Measurements from ENCODE around the gene SEPTIN7. TPM values are rescaled to one million over a fixed set of nuclear protein-coding genes. Genes with fewer than 3 reads are reported as not detected.
A peak's percentile ranks its signal among the peaks of the same experiment; 100 is the strongest.

Gene SEPTIN7
- total and polyA plus RNA-seq, 2 of the 13 experiments (the other 11 are each of a cell fraction or from before 2014, with no cell fraction given) = 103 to 129 TPM

GRCh38 chr7:35801392-35802101 is 690 bp downstream of the SEPTIN7 start (continued):
- no peak for TF ChIP-seq ZXDC (CRISPR knock-in tag; IDR thresholded peaks at IDR 0.05)
- TF ChIP-seq, protein P1, sequence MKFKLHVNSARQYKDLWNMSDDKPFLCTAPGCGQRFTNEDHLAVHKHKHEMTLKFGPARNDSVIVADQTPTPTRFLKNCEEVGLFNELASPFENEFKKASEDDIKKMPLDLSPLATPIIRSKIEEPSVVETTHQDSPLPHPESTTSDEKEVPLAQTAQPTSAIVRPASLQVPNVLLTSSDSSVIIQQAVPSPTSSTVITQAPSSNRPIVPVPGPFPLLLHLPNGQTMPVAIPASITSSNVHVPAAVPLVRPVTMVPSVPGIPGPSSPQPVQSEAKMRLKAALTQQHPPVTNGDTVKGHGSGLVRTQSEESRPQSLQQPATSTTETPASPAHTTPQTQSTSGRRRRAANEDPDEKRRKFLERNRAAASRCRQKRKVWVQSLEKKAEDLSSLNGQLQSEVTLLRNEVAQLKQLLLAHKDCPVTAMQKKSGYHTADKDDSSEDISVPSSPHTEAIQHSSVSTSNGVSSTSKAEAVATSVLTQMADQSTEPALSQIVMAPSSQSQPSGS (CRISPR knock-in tag; IDR thresholded peaks at IDR 0.05) = no peak
- TF ChIP-seq FOXP1 (IDR thresholded peaks at IDR 0.05) = no peak
- no peak for TF ChIP-seq FOXP1 (CRISPR knock-in tag; IDR thresholded peaks at IDR 0.05)
- TF ChIP-seq, protein P2, sequence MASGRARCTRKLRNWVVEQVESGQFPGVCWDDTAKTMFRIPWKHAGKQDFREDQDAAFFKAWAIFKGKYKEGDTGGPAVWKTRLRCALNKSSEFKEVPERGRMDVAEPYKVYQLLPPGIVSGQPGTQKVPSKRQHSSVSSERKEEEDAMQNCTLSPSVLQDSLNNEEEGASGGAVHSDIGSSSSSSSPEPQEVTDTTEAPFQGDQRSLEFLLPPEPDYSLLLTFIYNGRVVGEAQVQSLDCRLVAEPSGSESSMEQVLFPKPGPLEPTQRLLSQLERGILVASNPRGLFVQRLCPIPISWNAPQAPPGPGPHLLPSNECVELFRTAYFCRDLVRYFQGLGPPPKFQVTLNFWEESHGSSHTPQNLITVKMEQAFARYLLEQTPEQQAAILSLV (CRISPR knock-in tag; IDR thresholded peaks at IDR 0.05; ENCODE audit: borderline replicate concordance) = 0 out of 2 replicates have a peak, but pooled peaks have one; percentile 37
- TF ChIP-seq, protein P3, sequence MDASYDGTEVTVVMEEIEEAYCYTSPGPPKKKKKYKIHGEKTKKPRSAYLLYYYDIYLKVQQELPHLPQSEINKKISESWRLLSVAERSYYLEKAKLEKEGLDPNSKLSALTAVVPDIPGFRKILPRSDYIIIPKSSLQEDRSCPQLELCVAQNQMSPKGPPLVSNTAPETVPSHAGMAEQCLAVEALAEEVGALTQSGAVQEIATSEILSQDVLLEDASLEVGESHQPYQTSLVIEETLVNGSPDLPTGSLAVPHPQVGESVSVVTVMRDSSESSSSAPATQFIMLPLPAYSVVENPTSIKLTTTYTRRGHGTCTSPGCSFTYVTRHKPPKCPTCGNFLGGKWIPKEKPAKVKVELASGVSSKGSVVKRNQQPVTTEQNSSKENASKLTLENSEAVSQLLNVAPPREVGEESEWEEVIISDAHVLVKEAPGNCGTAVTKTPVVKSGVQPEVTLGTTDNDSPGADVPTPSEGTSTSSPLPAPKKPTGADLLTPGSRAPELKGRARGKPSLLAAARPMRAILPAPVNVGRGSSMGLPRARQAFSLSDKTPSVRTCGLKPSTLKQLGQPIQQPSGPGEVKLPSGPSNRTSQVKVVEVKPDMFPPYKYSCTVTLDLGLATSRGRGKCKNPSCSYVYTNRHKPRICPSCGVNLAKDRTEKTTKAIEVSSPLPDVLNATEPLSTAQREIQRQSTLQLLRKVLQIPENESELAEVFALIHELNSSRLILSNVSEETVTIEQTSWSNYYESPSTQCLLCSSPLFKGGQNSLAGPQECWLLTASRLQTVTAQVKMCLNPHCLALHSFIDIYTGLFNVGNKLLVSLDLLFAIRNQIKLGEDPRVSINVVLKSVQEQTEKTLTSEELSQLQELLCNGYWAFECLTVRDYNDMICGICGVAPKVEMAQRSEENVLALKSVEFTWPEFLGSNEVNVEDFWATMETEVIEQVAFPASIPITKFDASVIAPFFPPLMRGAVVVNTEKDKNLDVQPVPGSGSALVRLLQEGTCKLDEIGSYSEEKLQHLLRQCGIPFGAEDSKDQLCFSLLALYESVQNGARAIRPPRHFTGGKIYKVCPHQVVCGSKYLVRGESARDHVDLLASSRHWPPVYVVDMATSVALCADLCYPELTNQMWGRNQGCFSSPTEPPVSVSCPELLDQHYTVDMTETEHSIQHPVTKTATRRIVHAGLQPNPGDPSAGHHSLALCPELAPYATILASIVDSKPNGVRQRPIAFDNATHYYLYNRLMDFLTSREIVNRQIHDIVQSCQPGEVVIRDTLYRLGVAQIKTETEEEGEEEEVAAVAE (CRISPR knock-in tag; IDR thresholded peaks at IDR 0.05; ENCODE audit: borderline replicate concordance) = no peak
- TF ChIP-seq ZNF281 (CRISPR knock-in tag; IDR thresholded peaks at IDR 0.05; ENCODE audit: borderline replicate concordance) = no peak

Data from HepG2 (cell line).